ENCODE measurements around the gene MGME1. TPM values are rescaled to one million over a fixed set of nuclear protein-coding genes. Genes with fewer than 3 reads are reported as not detected.

Gene MGME1
- total and polyA plus RNA-seq, 9 of the 15 experiments (the other 6 are each of a cell fraction or from before 2014, with no cell fraction given): 13.4 to 45.1 (median 30.6) TPM

DNA sequence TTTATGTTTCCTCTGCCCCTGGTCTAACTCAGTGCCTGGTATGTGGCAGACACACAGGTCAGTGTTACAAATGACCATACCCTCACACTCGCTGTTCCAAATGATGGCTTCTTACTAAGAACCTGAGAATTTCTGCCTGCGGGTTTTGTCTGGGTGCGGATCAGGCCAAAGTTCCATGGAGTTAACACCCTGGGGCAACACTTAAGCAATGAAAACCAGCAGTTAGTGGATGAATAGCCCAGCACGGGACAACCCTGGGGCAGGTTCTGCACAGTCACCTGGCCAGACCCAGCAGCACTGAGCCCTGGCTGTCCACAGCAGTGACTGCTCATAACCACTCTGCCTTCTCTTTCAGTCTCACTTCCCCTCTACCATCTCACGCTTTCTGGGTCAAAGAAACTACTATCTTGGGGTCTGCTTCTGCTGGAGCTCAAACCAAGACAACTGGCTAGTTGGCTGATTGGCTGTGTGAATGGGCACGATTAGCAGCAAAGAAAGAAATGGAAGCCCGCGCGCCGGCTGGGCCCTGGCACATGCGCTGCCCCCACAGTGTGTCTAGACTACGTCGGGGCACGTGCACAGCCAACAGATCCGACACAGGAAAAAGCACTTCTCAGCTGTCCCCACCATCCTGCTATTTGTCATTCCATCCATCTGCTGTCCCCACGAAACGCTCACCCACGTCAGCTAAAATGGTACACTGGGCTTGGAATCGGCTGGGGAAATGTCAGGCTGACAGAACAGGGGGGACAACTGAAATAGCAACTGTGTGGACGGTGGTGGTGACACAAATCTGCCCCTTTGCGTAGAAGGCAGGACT, 36.6 kb downstream of the MGME1 start (continued):
- TF ChIP-seq ZNF165 (CRISPR knock-in tag; IDR thresholded peaks at IDR 0.05; ENCODE audit: borderline replicate concordance) (no peak), GATAD2A (IDR thresholded peaks at IDR 0.05) (no peak), ZNF431 (CRISPR knock-in tag; IDR thresholded peaks at IDR 0.05) (no peak), PHB (CRISPR knock-in tag; IDR thresholded peaks at IDR 0.05) (no peak), ZNF583 (CRISPR knock-in tag; IDR thresholded peaks at IDR 0.05) (no peak)
- TF ChIP-seq, protein P1, sequence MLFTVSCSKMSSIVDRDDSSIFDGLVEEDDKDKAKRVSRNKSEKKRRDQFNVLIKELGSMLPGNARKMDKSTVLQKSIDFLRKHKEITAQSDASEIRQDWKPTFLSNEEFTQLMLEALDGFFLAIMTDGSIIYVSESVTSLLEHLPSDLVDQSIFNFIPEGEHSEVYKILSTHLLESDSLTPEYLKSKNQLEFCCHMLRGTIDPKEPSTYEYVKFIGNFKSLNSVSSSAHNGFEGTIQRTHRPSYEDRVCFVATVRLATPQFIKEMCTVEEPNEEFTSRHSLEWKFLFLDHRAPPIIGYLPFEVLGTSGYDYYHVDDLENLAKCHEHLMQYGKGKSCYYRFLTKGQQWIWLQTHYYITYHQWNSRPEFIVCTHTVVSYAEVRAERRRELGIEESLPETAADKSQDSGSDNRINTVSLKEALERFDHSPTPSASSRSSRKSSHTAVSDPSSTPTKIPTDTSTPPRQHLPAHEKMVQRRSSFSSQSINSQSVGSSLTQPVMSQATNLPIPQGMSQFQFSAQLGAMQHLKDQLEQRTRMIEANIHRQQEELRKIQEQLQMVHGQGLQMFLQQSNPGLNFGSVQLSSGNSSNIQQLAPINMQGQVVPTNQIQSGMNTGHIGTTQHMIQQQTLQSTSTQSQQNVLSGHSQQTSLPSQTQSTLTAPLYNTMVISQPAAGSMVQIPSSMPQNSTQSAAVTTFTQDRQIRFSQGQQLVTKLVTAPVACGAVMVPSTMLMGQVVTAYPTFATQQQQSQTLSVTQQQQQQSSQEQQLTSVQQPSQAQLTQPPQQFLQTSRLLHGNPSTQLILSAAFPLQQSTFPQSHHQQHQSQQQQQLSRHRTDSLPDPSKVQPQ (CRISPR knock-in tag; IDR thresholded peaks at IDR 0.05; ENCODE audit: borderline replicate concordance): no peak

DNA sequence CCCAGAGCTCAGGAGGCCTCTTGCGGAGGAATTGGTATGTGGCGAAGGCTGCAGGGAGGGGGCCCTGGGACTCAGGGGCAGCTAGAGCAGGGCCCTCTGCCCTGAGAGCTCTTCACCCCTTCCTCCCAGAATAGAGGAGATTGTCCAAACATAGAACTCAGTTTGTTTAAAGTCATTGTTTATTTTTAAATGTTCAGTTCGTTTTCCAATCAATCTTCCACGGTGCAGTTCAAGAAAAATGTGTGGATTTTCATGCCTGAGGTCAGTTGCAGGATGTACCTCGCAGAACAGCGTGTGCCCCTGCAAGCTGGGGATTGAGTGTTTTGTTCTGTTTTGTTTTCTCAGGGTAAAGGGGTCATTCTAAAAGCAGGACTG, 37.2 kb downstream of the MGME1 start:
- no TSS peak for BruUV-seq (replicated peaks)
- Histone ChIP-seq H2AFZ (ENCODE audit: low read depth, low read length) (no peak overlapping the region), H3K79me2 (ENCODE audit: control insufficient read depth, insufficient read depth, low read length) (no peaks in the 10 kb centered on the region), H4K20me1 (replicated peaks; ENCODE audit: control insufficient read depth, insufficient read depth, low read length) (no peaks in the 10 kb centered on the region), H3K27me3 (ENCODE audit: control insufficient read depth in 2 of 2, insufficient read depth in 2 of 2, low read length in 2 of 2) (no peaks in the 10 kb centered on the region), H3K36me3 (ENCODE audit: control insufficient read depth, insufficient read depth, low read length) (no peaks in the 10 kb centered on the region), H3K4me2 (ENCODE audit: insufficient read depth, low read length) (no peak overlapping the region), H3K4me1 (replicated peaks in 1 of 2; ENCODE audit: control insufficient read depth in 2 of 2, insufficient read depth in 2 of 2, low read length in 2 of 2) (peaks cover 0 to 9% of the 10 kb centered on the region in 2 experiments; a peak in 2 of 5 replicates), H3K27ac (ENCODE audit: extremely low read depth, low read depth, low read length) (no peak overlapping the region), H3K9me1 (ENCODE audit: control insufficient read depth, insufficient read depth, low read length) (no peaks in the 10 kb centered on the region), H3K9ac (ENCODE audit: insufficient read depth in 1 of 2, low read depth in 2 of 2, low read length in 2 of 2) (no peak overlapping the region), H3K4me3 (no peak overlapping the region), H3K9me3 (replicated peaks; ENCODE audit: control insufficient read depth, insufficient read depth, low read depth, low read length) (no peaks in the 10 kb centered on the region)
- WGBS (ENCODE audit: insufficient coverage, low coverage, missing lambda C conversion rate): 18% methylated on average over 4 of the region's 6 CpGs
- DNase-seq (ENCODE audit: extremely low read depth in 1 of 4, low spot score in 3 of 4) (no peak), ATAC-seq (no peak), FAIRE-seq (no peak)
- in situ Hi-C loops (cut with MboI) (no loop called here), intact Hi-C loops (cut with micrococcal nuclease) (no loop called here)
- ChIA-PET POLR2A (no interaction called here), CTCF (ENCODE audit: low intra/inter-chr PET ratio) (no interaction called here)
- TF ChIP-seq ZNF699 (CRISPR knock-in tag; IDR thresholded peaks at IDR 0.05; ENCODE audit: insufficient replicate concordance) (no peak), KAT2B (IDR thresholded peaks at IDR 0.05; ENCODE audit: low read depth, low read length) (no peak), POLR3A (IDR thresholded peaks at IDR 0.05; ENCODE audit: borderline replicate concordance, extremely low read depth, insufficient read depth, insufficient read length) (no peak), MYC (IDR thresholded peaks at IDR 0.05; ENCODE audit: low read depth, low read length) (no peak), MYC (CRISPR knock-in tag; IDR thresholded peaks at IDR 0.05; ENCODE audit: borderline replicate concordance, low read depth) (no peak), SMARCC2 (IDR thresholded peaks at IDR 0.05; ENCODE audit: low read depth) (no peak), KLF10 (CRISPR knock-in tag; IDR thresholded peaks at IDR 0.05) (no peak), NR3C1 (CRISPR knock-in tag; IDR thresholded peaks at IDR 0.05) (no peak), MXI1 (IDR thresholded peaks at IDR 0.05; ENCODE audit: low read depth, low read length) (no peak), TAF9B (IDR thresholded peaks at IDR 0.05; ENCODE audit: partially characterized antibody) (no peak)
- TF ChIP-seq, protein P2, sequence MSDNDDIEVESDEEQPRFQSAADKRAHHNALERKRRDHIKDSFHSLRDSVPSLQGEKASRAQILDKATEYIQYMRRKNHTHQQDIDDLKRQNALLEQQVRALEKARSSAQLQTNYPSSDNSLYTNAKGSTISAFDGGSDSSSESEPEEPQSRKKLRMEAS (CRISPR knock-in tag; IDR thresholded peaks at IDR 0.05): no peak
- TF ChIP-seq, protein P3, sequence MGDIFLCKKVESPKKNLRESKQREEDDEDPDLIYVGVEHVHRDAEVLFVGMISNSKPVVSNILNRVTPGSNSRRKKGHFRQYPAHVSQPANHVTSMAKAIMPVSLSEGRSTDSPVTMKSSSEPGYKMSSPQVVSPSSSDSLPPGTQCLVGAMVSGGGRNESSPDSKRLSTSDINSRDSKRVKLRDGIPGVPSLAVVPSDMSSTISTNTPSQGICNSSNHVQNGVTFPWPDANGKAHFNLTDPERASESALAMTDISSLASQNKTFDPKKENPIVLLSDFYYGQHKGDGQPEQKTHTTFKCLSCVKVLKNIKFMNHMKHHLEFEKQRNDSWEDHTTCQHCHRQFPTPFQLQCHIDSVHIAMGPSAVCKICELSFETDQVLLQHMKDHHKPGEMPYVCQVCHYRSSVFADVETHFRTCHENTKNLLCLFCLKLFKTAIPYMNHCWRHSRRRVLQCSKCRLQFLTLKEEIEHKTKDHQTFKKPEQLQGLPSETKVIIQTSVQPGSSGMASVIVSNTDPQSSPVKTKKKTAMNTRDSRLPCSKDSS (IDR thresholded peaks at IDR 0.05; ENCODE audit: low read depth, partially characterized antibody): no peak
